Measurements from ENCODE around the gene NME7.

NME7 gene

DNA sequence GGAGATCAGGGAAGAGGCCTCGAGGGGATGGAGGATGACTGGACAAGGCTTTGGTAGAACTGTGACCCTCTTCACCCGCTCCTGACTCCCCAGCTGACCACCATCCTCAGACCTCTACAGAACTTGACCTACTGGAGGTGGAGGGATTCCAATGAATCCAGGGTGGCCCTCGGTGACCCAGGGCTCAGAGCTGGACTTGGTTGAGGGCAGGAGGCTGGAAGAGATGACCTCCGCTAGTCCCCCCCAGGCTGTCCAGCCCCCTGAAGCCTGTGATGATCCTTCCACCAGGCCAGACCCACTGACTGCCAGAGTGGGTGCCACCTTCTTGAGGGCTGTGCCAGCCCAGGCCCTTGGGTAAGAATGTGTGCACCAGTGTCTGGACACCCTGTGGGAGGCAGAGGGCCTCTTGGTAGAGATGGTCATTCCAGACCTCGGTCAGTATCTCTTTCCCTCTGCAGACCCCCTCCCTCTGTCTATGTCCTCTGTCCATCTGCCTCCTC lies 216.2 kb downstream of the NME7 start:
- DNase-seq (ENCODE audit: low spot score): no peak

DNA sequence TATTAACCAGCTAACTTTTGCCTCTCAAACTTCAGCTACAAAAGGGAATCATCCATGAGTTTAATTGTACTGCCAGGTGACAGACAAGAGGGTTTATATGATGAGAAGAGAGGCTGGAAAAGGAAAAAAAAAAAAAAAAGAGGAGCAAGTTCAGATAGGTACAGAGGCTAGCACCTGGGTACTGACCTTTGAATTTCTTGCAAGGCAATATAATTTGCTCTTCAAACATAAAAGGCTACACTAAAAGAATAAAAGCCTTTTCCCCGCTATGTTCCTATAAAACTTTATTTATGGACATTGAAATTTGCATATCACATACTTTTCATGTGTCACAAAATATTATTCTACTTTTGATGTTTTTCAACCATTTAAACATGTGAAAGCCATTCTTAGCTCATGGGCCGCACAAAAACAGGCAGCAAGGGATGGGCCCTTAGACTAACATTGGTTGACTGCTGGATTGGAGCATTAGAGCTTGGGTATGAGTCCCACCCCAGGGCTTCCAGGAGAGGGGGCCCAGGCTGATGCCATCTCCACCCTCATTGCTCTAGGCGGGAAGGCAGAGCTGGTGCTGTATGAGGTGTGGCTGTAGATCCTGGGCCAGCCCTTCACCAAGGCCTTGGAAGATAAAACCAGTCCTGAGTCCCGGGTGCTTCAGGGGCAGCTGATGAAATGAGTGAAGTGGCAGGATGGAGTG lies 216.8 kb downstream of the NME7 start:
- no peak for DNase-seq (ENCODE audit: low spot score)

GRCh38 chr1:169149555-169150286 lies 217.9 kb downstream of the NME7 start:
- DNase-seq (ENCODE audit: low spot score): no peak

GRCh38 chr1:169148472-169149252 lies 218.9 kb downstream of the NME7 start:
- no peak for DNase-seq (ENCODE audit: low spot score)

GRCh38 chr1:169146576-169147214 lies 220.9 kb downstream of the NME7 start:
- no peak for DNase-seq (ENCODE audit: low spot score)

GRCh38 chr1:169144941-169145626 lies 222.5 kb downstream of the NME7 start:
- no peak for DNase-seq (ENCODE audit: low spot score)

DNA sequence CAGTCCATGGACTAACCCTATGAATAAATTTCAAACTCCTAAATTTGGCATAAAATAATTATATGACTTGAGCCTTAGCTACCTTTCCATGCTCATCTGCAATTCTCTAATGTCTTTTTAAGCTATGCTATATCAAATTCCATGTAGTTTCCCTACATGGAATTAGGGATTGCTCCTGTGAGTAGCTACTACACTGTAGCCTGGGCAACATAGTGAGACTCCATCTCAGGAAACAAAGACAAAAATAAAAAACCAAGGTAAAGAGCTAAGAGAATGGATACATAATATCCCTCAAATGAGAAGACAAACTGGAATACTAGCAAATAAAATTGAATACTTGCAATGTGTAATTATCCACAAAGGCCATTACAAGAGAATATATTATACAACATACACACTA lies 223.6 kb downstream of the NME7 start:
- DNase-seq (ENCODE audit: low spot score): no peak

DNA sequence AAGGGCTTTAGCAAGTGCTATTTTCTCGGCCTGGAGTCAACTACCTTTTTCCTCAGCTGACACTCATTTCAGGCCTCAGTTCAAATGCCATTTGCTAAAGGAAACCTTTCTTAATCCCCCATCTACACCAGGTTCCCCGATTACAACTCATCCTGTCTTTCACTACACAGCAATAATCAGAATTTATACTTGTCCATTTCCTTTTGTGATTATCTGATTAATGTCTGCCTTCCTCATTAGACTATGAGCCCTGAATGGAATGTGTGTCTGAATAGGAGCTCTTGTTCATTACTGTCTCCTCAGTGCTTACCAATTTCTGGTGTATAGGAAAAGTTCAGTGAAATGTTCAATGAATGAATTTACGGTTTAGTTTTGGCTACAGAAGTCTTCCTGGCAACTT lies 224.3 kb downstream of the NME7 start:
- DNase-seq (ENCODE audit: low spot score): no peak

- DNase-seq (ENCODE audit: low spot score): no peak
Measured at GRCh38 chr1:169142129-169142528, 225.5 kb downstream of the NME7 start.

DNA sequence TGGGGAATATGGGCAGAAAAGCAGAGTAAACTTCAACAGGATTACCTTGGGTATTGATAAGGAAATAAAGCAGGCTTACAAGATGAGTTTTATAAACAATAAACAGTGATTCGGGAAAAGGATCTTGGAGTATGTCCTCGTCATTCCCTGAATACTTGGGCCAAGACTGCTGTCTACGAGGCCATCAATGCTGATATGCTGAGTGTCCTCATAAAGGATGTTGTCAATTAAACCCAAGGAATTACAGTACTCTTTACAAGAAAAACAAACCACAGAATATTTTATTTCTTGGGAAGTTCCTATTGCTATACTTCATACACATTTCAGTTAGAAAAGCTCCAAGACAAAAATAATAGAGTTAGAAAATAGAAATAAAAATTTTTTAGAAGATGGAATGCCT lies 226.2 kb downstream of the NME7 start:
- no peak for DNase-seq (ENCODE audit: low spot score)

GRCh38 chr1:169138866-169139670 lies 228.5 kb downstream of the NME7 start:
- no peak for DNase-seq (ENCODE audit: low spot score)

DNA sequence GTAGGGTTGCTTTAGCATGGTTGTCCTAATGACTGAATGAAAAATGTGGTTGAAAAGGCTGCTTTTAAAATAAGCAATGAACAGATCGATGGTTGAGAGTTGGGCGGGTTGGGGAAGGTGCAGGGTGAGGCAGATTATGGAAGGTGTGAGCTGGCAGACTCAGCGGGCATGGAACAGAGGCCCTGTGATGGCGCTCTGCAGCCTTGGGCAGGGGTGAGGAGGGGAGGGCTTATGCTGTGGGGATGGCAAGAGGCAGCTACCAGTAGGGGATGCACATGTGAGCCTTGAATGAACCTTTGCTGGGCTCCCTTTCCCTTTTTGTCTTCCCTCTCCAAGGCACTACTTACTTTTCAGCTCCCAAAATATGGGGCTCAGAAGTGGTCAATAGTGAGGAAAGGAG lies 230.2 kb downstream of the NME7 start:
- DNase-seq (ENCODE audit: low spot score): peak; percentile 19

DNA sequence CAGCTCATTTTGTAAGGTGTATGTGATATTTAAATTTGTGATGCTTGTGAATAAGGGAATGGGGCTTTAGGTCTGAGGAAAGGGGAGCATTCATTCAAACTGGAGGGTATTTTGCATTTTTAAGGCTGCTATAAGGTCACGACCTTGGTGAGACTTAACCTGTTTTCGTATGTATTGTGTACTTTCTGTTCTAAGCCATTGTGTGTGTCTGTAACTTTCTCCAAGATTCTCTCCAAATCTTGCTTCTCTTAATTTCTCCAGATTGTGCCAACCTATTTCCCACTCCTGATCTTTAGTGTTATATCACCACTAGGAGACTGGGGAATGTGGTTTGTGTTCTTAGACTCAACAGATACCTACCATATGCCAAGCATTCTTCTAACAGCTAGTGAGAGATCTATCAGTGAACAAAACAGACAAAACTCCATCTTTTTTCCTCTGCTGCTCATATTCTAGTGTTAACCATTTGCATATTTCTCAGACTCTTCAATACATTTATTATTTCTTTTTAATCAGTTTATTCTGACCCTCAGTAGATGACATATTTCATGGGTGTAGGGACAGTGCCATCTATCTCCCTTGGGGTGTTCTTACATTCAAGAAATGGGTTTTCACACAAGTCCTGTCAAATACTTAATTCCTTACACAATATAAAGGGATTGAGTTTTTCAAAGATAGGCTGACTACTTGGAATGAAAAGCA lies 233.6 kb downstream of the NME7 start:
- DNase-seq (ENCODE audit: low spot score): no peak

DNA sequence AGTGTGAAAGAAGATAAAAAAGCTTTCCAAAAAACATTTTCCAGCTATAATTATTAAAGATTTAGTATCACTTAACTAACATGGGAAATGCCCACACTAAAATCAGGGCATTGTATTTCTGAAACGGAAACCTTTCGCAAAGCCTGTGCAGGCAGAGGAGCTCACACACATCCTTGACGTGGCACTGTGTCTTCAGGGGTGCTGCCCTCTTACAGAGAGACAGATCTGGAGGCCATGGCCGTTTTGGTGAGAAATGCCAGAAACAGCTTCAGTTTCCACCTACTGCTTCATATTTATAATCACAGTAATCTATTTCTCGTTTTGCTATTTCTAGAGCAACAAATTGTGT lies 234.4 kb downstream of the NME7 start:
- no peak for DNase-seq (ENCODE audit: low spot score)

- no peak for DNase-seq (ENCODE audit: low spot score)
Measured at GRCh38 chr1:169132512-169133227, 234.9 kb downstream of the NME7 start.

- DNase-seq (ENCODE audit: low spot score): no peak
Measured at GRCh38 chr1:169130683-169131082, 236.9 kb downstream of the NME7 start.

GRCh38 chr1:169129109-169129784 lies 238.3 kb downstream of the NME7 start:
- no peak for DNase-seq (ENCODE audit: low spot score)

DNA sequence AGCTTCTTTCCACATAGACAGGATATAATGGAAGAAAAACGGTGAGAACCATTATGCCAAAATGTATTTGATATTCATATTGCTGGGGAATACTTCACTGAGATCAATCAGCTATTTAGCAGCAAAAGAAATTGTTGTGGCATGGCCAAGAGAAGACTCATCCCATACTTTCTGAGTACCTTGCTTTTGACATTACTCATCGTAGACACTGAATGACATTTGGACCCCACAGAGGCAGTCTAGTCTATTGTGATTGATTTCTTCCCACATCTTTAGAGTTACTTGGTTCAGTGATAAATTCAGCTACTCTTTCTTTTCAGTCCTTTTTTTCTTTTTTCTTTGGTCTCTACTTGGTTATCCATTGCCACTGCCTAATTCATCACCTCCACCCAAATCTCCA lies 239.0 kb downstream of the NME7 start:
- DNase-seq (ENCODE audit: low spot score): no peak

GRCh38 chr1:169127305-169127704 lies 240.3 kb downstream of the NME7 start:
- DNase-seq (ENCODE audit: low spot score): no peak

All from iPS-NIHi11 (cell line).